ENCODE measurements around the gene RPL35A.
A peak's percentile ranks its signal among the peaks of the same experiment; 100 is the strongest.
"Not testable (repeated sequence)": the region's sequence is repeated elsewhere in the genome, so short reads cannot be mapped to it uniquely, and the experiment has no call there.

Gene RPL35A

DNA sequence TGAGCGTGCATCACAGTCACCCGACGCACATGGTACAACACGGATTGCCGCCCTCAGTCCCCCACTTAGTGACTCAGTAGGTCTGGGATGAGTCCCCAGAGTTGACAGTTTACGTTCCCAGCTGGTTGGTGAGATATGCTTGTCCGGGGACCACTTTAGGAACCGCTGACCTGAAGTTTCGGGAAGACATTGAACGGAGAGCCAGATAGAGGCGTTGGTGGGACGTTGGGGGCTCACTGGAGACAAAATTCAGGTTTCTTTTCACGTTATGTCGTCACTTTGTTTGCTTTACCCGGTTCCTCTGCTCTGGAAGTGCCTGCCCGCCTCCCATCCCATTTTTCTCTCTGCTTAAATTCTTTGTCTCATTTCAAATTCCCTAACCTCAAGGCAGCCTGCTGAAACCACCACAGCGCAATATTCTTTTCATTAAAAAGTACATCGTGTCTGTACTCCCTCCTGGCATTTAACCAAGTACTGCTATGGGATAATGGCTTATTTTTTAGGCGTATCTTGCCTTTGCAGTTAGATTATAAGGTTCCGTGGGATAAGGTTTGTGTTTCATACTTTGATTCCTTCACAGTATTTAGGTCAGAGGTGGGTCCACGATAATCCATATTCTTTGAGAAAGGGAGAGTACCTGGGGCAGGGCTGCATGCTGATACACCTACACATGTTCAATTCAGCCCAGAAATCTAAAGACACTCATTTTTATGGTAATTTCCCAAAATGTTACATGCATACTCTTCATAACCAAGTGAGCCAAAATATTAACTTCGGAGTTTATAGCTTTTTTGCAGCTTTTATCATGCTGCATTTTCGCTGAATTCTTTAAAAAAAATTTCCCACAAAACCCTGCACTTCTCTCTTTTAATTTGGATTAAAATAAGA lies 10.9 kb downstream of the RPL35A start:
- TF ChIP-seq, protein P1, sequence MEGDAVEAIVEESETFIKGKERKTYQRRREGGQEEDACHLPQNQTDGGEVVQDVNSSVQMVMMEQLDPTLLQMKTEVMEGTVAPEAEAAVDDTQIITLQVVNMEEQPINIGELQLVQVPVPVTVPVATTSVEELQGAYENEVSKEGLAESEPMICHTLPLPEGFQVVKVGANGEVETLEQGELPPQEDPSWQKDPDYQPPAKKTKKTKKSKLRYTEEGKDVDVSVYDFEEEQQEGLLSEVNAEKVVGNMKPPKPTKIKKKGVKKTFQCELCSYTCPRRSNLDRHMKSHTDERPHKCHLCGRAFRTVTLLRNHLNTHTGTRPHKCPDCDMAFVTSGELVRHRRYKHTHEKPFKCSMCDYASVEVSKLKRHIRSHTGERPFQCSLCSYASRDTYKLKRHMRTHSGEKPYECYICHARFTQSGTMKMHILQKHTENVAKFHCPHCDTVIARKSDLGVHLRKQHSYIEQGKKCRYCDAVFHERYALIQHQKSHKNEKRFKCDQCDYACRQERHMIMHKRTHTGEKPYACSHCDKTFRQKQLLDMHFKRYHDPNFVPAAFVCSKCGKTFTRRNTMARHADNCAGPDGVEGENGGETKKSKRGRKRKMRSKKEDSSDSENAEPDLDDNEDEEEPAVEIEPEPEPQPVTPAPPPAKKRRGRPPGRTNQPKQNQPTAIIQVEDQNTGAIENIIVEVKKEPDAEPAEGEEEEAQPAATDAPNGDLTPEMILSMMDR (IDR thresholded peaks at IDR 0.05; ENCODE audit: borderline replicate concordance, insufficient read depth, low read depth, low read length) = no peak
- peak overlapping the region; percentile 75 for H3K4me3 ChIP-seq (ENCODE audit: low read depth, low read length)

DNA sequence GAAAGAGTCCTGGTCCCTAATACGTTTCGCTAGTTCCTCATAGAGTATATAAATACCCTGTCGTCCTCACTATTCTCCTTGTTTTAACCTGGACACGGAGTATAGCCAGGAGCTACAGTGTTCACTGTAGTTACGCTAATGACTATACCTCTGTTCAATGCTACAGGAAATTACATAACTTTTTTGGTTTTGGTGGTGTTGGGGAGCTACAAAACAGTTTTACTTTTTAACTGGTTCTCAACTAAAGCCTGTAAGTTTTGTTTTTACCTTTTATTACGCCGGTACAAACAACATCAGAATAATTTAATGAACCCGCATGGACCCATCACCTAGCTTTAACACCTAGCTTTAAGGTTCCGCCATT lies 11.6 kb downstream of the RPL35A start:
- TF ChIP-seq, protein P1 (IDR thresholded peaks at IDR 0.05; ENCODE audit: borderline replicate concordance, insufficient read depth, low read depth, low read length) = no peak
- H3K4me3 ChIP-seq (ENCODE audit: low read depth, low read length) = no peak overlapping the region

DNA sequence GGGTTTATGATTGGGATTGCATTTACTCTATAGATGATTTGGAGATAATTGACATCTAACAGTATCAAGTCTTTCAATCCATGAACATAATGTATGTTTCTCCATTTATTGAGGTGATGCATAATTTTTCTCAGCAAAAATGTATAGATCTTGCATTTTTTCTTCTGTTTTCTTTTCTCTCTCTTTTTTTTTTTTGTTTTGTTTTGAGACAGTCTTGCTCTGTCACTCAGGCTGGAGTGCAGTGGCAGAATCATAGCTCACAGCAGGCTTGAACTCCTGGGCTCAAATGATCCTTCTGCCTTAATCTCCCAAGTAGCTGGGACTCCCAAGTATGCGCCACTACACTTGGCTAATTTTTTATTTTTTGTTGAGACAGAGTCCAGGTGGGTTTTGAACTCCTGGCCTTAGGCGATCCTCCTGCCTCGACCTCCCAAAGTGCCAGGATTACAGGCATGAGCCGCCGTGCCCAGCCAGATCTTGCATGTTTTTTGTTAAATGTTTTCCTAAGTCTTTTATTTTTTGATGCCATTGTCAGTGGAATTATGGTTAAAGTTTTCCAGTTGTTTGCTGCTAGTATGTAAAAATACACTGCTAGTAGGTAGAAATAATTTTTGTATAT lies 13.1 kb downstream of the RPL35A start:
- H3K4me3 ChIP-seq (ENCODE audit: low read depth, low read length) = no peak overlapping the region
- TF ChIP-seq, protein P1 (IDR thresholded peaks at IDR 0.05; ENCODE audit: borderline replicate concordance, insufficient read depth, low read depth, low read length) = no peak

DNA sequence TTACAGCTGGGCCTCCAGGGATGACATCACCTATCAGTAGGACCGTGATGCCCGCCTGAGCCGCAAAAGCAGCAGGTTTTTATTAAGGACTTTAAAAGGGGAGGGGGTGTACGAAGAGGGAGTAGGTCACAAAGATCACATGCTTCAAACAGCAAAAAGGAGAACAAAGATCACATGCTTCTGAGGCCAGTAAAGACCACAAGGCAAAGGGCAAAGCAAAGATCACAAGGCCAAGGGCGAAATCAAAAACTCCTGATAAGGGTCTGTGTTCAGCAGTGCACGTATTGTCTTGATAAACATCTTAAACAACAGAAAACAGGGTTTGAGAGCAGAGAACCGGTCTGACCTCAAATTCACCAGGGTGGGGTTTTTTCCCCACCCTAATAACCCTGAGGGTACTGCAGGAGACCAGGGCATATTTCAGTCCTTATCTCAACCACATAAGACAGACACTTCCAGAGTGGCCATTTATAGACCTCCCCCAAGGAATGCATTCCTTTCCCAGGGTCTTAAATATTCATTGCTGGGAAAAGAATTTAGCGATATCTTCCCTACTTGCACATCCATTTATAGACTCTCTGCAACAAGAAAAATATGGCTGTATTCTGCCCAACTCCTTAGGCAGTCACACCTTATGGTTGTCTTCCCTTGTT lies 17.5 kb downstream of the RPL35A start:
- not testable (repeated sequence) for H3K4me3 ChIP-seq (ENCODE audit: low read depth, low read length)

DNA sequence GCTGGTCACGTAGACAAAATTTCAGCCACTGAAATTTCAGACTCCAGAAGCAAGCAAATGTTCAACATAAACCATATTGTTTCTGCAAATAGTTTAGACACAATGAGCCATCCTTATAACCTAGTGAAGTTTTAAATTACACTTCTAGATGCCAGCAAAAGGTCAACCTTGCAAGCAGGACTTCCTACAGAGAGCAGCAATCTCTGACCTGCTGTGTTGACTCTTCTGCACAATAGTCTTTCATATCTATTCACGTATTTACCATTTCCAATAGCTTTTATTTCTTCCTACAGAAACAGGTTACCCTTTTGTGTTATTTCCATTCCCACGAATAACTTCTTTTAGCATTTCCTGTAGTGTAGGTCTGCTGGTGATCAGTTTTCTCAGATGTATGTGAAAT lies 20.6 kb downstream of the RPL35A start:
- no peak overlapping the region for H3K4me3 ChIP-seq (ENCODE audit: low read depth, low read length)
- TF ChIP-seq, protein P1 (IDR thresholded peaks at IDR 0.05; ENCODE audit: borderline replicate concordance, insufficient read depth, low read depth, low read length) = no peak

DNA sequence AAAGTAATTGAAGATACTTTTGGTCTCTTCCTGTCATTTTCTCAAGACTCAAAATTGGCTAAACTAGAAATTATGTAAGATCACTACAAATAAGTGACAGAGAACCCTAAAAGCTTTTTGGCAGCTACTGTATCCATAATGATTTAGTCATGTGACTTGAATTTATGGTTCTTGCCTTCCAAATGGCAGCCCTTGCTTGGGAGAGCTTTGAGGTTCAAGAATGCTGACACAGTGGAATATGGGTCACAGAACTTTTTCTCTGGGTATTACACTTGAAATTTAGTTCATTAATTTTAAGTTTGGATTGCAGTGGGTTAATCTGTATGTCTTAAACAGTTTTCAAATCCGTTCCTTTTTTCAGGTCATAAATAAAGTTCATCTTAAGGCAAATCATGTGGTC lies 24.0 kb downstream of the RPL35A start:
- H3K4me3 ChIP-seq (ENCODE audit: low read depth, low read length) = no peak overlapping the region
- TF ChIP-seq, protein P1 (IDR thresholded peaks at IDR 0.05; ENCODE audit: borderline replicate concordance, insufficient read depth, low read depth, low read length) = no peak

DNA sequence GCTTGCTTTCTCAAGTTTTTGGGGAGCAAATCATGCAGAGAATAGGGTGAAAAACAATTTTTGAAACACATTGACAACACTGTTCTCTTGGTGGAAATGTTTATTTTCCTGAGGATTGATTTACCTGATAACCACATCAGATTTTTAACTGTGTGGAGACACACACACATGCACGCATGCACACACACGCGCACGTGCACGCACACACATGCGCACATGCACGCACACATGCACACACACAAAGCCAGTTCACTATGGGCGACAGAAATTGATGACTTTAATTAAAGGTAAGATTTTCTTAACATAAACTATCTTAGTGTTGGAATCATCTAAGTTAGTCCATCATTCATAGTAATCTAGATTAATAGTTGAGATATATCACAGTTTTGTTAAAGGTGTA lies 25.3 kb downstream of the RPL35A start:
- H3K4me3 ChIP-seq (ENCODE audit: low read depth, low read length) = no peak overlapping the region
- TF ChIP-seq, protein P1 (IDR thresholded peaks at IDR 0.05; ENCODE audit: borderline replicate concordance, insufficient read depth, low read depth, low read length) = no peak
